Activated CD4-positive, alpha-beta memory T cell treated with anti-CD3 and anti-CD28 coated beads for 36 hours (primary cell): ENCODE results near the gene SNX8. TPM values are rescaled to one million over a fixed set of nuclear protein-coding genes. Genes with fewer than 3 reads are reported as not detected.
A peak's percentile ranks its signal among the peaks of the same experiment; 100 is the strongest.
"Not testable (repeated sequence)": the region's sequence is repeated elsewhere in the genome, so short reads cannot be mapped to it uniquely, and the experiment has no call there.

Experiments used
- CTCF ChIA-PET: fragments of 350-600 bp; sonication (Branson Sonifier 250); formaldehyde crosslinking; loops from one replicate; lab custom pipeline; 2021; ENCODE audit warnings: antibody characterized with exemption, inconsistent platforms; lab: Charles Lee
- POLR2A ChIA-PET: fragments of 350-600 bp; sonication (Branson Sonifier 250); formaldehyde crosslinking; loops from one replicate; lab custom pipeline; 2021; ENCODE audit warnings: antibody characterized with exemption; lab: Charles Lee
- DNase-seq: peaks from one replicate; pipeline ENCODE4 v3.0.0-alpha.2; 2020
- H3K27ac Mint-ChIP-seq: one replicate; pipeline ENCODE4 v1.8.0; 2021; ENCODE audit warnings: mixed read lengths
- H3K27me3 Mint-ChIP-seq: one replicate; pipeline ENCODE4 v1.8.0; 2021; ENCODE audit warnings: mixed read lengths
- H3K36me3 Mint-ChIP-seq: one replicate; pipeline ENCODE4 v1.8.0; 2021; ENCODE audit warnings: mixed read lengths
- H3K4me1 Mint-ChIP-seq: one replicate; pipeline ENCODE4 v1.8.0; 2021; ENCODE audit warnings: low read depth, mixed read lengths
- H3K4me3 Mint-ChIP-seq: one replicate; pipeline ENCODE4 v1.8.0; 2021; ENCODE audit warnings: mild to moderate bottlenecking, mixed read lengths
- H3K9me3 Mint-ChIP-seq: one replicate; pipeline ENCODE4 v1.8.0; 2021; ENCODE audit warnings: mixed read lengths
- intact Hi-C: fragments of 100-400 bp; cut with micrococcal nuclease; formaldehyde crosslinking; loops from one replicate; pipeline ENCODE4 v1.15.1; 2023
- total RNA-seq, 2 experiments: library from RNA; stranded (reverse); gene quantifications; one replicate each; pipeline ENCODE4 v1.2.3, GENCODE V29; 2021

SNX8 gene
- total RNA-seq, 2 experiments from 2014 or later: 35.4 to 40.2 TPM

- POLR2A ChIA-PET: no interaction called here
Measured at GRCh38 chr7:2269991-2270460, 44.2 kb downstream of the SNX8 start.

GRCh38 chr7:2269089-2269990 is 44.9 kb downstream of the SNX8 start:
- CTCF ChIA-PET, H3K27me3 Mint-ChIP-seq, H3K27ac Mint-ChIP-seq, H3K9me3 Mint-ChIP-seq, intact Hi-C loops, H3K4me1 Mint-ChIP-seq, H3K4me3 Mint-ChIP-seq, H3K36me3 Mint-ChIP-seq, DNase-seq, POLR2A ChIA-PET: not testable (repeated sequence)

More at GRCh38 chr7:2269991-2270460, 44.2 kb downstream of the SNX8 start:
- Mint-ChIP-seq H3K9me3 (no peaks in the 10 kb centered on the region), H3K27ac (no peak overlapping the region), H3K27me3 (no peaks in the 10 kb centered on the region), H3K36me3 (peaks cover 4% of the 10 kb centered on the region), H3K4me3 (no peak overlapping the region), H3K4me1 (no peaks in the 10 kb centered on the region)
- CTCF ChIA-PET: no interaction called here
- intact Hi-C loops: no loop called here
- no peak for DNase-seq

GRCh38 chr7:2266911-2267310 is 47.3 kb downstream of the SNX8 start:
- ChIA-PET POLR2A (no interaction called here), CTCF (no interaction called here)
- no peak for DNase-seq
- peaks cover 8% of the 10 kb centered on the region for H3K36me3 Mint-ChIP-seq
- H3K27ac Mint-ChIP-seq: no peak overlapping the region
- peaks cover 3% of the 10 kb centered on the region for H3K4me1 Mint-ChIP-seq
- H3K27me3 Mint-ChIP-seq: no peaks in the 10 kb centered on the region
- H3K9me3 Mint-ChIP-seq: no peaks in the 10 kb centered on the region
- no peak overlapping the region for H3K4me3 Mint-ChIP-seq
- intact Hi-C loops: no loop called here

GRCh38 chr7:2264158-2264557 is 50.1 kb downstream of the SNX8 start:
- Mint-ChIP-seq H3K36me3 (peaks cover 4% of the 10 kb centered on the region), H3K27me3 (no peaks in the 10 kb centered on the region), H3K27ac (no peak overlapping the region), H3K4me3 (no peak overlapping the region), H3K4me1 (peaks cover 8% of the 10 kb centered on the region), H3K9me3 (no peaks in the 10 kb centered on the region)
- ChIA-PET CTCF (no interaction called here), POLR2A (no interaction called here)
- intact Hi-C loops: no loop called here
- DNase-seq: no peak

- Mint-ChIP-seq H3K27ac (no peak overlapping the region), H3K36me3 (peaks cover 4% of the 10 kb centered on the region), H3K27me3 (no peaks in the 10 kb centered on the region), H3K4me1 (peaks cover 8% of the 10 kb centered on the region), H3K9me3 (no peaks in the 10 kb centered on the region), H3K4me3 (no peak overlapping the region)
- CTCF ChIA-PET: no interaction called here
- intact Hi-C loops: no loop called here
- no peak for DNase-seq
- POLR2A ChIA-PET: no interaction called here
Measured at GRCh38 chr7:2263176-2263575, 51.1 kb downstream of the SNX8 start.

DNA sequence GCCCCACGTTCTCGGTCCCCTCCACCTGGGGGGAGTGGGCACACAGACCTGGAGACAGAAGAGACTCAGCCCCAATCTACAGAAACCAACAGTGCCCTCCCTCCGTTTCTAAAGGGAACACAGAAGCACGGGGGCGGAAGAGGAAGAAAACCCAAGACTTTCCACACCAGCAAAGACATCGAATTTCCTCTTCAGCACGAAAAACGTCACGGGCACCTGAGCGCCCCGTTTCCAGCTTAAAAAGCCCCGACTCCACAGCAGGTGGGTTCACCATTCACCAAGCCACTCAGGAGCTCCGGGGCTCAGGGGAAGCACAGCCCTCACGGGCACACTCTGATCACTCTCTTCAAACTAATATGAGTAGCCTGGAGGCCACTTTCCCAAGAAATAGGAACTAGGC is 52.6 kb downstream of the SNX8 start:
- H3K36me3 Mint-ChIP-seq: peaks cover 4% of the 10 kb centered on the region
- POLR2A ChIA-PET: no interaction called here
- no peaks in the 10 kb centered on the region for H3K27me3 Mint-ChIP-seq
- H3K4me1 Mint-ChIP-seq: peaks cover 8% of the 10 kb centered on the region
- peak overlapping the region; percentile 38 for H3K27ac Mint-ChIP-seq
- CTCF ChIA-PET: interaction anchor here (1.1 kb wide), 1 partner anchor 13 kb away, joined by 4 read pairs; no protein-coding TSS in a partner anchor
- peak; percentile 21 for DNase-seq
- intact Hi-C loops: no loop called here
- H3K9me3 Mint-ChIP-seq: no peaks in the 10 kb centered on the region
- H3K4me3 Mint-ChIP-seq: no peak overlapping the region

GRCh38 chr7:2260820-2261219 is 53.4 kb downstream of the SNX8 start:
- H3K9me3 Mint-ChIP-seq: no peaks in the 10 kb centered on the region
- intact Hi-C loops: no loop called here
- ChIA-PET CTCF (interaction anchor here (0.7 to 1.1 kb wide), 2 partner anchors 12 to 24 kb away, joined by 4 read pairs; no protein-coding TSS in a partner anchor), POLR2A (no interaction called here)
- no peaks in the 10 kb centered on the region for H3K27me3 Mint-ChIP-seq
- DNase-seq: no peak
- no peak overlapping the region for H3K27ac Mint-ChIP-seq
- peaks cover 8% of the 10 kb centered on the region for H3K4me1 Mint-ChIP-seq
- H3K4me3 Mint-ChIP-seq: no peak overlapping the region
- peaks cover 4% of the 10 kb centered on the region for H3K36me3 Mint-ChIP-seq

DNA sequence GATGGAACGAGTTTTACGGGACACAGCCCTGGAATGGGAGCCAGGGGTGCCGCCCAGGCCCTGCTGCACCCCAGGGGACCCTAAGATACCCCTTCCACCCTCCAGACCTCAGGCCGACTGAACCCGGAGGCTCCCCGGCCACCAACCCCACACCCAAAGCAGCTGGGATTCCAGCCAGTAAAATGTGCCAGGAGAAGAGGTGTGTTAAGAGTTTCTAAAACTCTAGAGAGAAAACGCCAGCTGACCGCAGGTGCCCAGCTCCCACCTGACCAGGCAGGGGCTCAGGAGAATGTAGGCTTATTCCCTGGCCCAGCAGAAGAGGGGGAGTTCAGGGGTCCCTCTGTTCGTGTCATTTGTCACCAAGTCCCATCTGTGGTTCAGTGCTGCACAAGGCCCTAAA is 54.8 kb downstream of the SNX8 start:
- H3K4me3 Mint-ChIP-seq: no peak overlapping the region
- no peak for DNase-seq
- intact Hi-C loops: no loop called here
- peaks cover 8% of the 10 kb centered on the region for H3K36me3 Mint-ChIP-seq
- H3K27me3 Mint-ChIP-seq: no peaks in the 10 kb centered on the region
- H3K9me3 Mint-ChIP-seq: no peaks in the 10 kb centered on the region
- ChIA-PET CTCF (no interaction called here), POLR2A (no interaction called here)
- peaks cover 8% of the 10 kb centered on the region for H3K4me1 Mint-ChIP-seq
- no peak overlapping the region for H3K27ac Mint-ChIP-seq

DNA sequence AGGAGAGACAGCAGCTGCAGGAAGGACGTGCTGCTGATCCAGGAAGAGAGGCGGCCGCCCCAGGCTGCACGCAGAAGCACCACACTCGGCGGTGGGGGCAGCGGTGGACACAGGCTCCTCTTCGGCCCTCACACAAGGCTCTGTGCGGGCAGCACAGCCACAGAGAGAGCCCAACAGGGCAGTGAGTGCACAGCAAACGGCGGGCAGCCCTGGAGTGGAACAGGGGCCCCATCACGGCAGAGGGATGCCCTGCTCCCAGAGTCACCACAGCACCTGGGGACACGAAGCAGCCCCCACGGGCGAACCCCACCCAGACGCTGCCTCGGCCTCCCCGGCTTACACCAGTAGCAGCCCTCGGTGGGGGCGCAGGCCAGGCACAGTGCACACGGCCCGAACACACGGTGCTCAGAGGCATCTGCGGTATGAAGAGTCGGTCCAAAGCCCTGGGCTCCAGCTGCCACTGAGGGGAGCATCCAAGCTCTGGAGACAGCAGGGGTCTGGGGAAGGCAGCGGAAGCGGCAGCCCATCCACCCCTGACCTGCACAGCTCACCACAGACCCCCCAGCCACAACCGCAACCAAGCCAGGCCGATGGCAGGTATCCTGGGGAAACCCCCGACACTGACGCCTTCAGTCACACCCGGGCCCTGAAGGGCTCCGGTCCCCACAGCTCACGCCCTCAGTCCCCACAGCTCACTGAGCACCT is 55.4 kb downstream of the SNX8 start:
- ChIA-PET CTCF (no interaction called here), POLR2A (no interaction called here)
- Mint-ChIP-seq H3K36me3 (peaks cover 3% of the 10 kb centered on the region), H3K27ac (no peak overlapping the region), H3K9me3 (no peaks in the 10 kb centered on the region), H3K27me3 (no peaks in the 10 kb centered on the region), H3K4me1 (peaks cover 8% of the 10 kb centered on the region), H3K4me3 (no peak overlapping the region)
- no peak for DNase-seq
- intact Hi-C loops: no loop called here

DNA sequence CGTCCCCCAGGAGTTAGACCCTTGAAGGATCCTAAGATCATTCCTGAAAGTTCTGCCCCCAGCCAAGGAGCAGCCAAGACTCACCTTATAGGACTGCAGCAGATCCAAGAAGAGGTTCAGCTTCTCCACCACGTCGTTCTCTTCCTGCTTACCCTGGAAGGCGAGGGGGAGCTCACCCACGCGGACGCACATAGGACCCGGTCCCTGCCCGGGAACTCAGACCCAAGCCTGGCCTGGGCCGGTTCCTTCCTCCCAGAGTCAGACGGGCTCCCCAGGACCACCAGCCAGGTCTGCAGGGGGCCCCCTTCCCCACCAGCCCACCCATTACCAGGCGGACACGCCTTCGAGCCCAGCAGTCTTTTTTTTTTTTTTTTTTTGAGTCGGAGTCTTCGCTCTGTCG is 56.6 kb downstream of the SNX8 start:
- H3K4me1 Mint-ChIP-seq: peaks cover 8% of the 10 kb centered on the region
- intact Hi-C loops: no loop called here
- no peaks in the 10 kb centered on the region for H3K27me3 Mint-ChIP-seq
- no peak overlapping the region for H3K27ac Mint-ChIP-seq
- POLR2A ChIA-PET: no interaction called here
- CTCF ChIA-PET: no interaction called here
- no peak overlapping the region for H3K4me3 Mint-ChIP-seq
- H3K36me3 Mint-ChIP-seq: peaks cover 3% of the 10 kb centered on the region
- no peaks in the 10 kb centered on the region for H3K9me3 Mint-ChIP-seq
- DNase-seq: no peak

- Mint-ChIP-seq H3K36me3 (peaks cover 3% of the 10 kb centered on the region), H3K4me1 (peaks cover 8% of the 10 kb centered on the region), H3K9me3 (no peaks in the 10 kb centered on the region), H3K4me3 (no peak overlapping the region), H3K27me3 (no peaks in the 10 kb centered on the region), H3K27ac (no peak overlapping the region)
- POLR2A ChIA-PET: no interaction called here
- intact Hi-C loops: no loop called here
- CTCF ChIA-PET: no interaction called here
- DNase-seq: no peak
Measured at GRCh38 chr7:2257046-2257551, 57.1 kb downstream of the SNX8 start.

DNA sequence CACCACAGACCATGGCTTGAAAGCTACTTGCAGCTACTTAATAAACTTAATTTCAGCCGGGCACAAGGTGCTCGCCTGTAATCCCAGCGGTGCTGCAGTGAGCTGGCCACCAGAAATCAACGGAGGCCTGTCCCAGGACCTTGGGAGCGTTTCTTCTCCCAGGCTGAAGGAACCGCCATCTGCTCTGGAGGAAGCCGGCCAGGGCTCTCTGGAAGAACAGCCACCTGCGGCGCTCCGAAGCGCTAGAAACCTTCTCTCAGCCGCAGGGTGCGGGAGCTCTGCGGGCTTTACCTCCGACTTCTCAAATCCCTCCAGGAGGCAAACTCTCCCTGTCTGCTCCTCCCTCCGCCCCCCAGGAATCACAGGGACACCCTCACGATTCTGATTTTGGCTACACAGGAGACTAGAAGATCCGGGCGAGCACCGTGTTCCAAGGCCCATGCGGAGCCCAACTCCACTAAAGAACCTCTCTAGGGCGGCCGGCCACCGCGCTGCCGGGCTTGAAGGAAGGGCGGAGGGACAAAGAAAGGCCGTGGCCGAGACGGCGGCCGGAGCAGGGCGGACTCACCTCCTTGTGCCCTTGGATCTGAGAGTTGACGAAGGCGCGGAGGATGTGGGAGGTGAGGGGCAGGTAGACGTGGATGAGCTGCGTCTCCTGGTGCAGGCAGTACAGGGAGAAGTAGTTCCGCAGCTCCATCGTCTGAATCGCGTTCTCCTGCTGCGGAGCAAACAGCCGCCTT is 57.8 kb downstream of the SNX8 start:
- intact Hi-C loops: no loop called here
- no peak for DNase-seq
- ChIA-PET POLR2A (no interaction called here), CTCF (no interaction called here)
- peaks cover 3% of the 10 kb centered on the region for H3K36me3 Mint-ChIP-seq
- peaks cover 1% of the 10 kb centered on the region for H3K4me1 Mint-ChIP-seq
- H3K4me3 Mint-ChIP-seq: no peak overlapping the region
- H3K27me3 Mint-ChIP-seq: no peaks in the 10 kb centered on the region
- no peaks in the 10 kb centered on the region for H3K9me3 Mint-ChIP-seq
- H3K27ac Mint-ChIP-seq: no peak overlapping the region
